H4 (cell line): ENCODE data around the gene STAC. TPM values are rescaled to one million over a fixed set of nuclear protein-coding genes. Genes with fewer than 3 reads are reported as not detected.

Source experiments
- DNase-seq: peaks from one replicate; pipeline ENCODE4 v3.0.0-alpha.2; 2015; ENCODE audit warnings: low spot score
- total RNA-seq: library from RNA; depleted of rRNA; stranded (reverse); fragments of >200 nt; shearing (Covaris generic); gene quantifications from 2 replicates; pipeline ENCODE4 v1.2.3, GENCODE V29; 2014; rRNA removed

STAC gene, protein sequence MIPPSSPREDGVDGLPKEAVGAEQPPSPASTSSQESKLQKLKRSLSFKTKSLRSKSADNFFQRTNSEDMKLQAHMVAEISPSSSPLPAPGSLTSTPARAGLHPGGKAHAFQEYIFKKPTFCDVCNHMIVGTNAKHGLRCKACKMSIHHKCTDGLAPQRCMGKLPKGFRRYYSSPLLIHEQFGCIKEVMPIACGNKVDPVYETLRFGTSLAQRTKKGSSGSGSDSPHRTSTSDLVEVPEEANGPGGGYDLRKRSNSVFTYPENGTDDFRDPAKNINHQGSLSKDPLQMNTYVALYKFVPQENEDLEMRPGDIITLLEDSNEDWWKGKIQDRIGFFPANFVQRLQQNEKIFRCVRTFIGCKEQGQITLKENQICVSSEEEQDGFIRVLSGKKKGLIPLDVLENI
- 4.4 and 5.2 TPM in 2 replicates for total RNA-seq

DNA sequence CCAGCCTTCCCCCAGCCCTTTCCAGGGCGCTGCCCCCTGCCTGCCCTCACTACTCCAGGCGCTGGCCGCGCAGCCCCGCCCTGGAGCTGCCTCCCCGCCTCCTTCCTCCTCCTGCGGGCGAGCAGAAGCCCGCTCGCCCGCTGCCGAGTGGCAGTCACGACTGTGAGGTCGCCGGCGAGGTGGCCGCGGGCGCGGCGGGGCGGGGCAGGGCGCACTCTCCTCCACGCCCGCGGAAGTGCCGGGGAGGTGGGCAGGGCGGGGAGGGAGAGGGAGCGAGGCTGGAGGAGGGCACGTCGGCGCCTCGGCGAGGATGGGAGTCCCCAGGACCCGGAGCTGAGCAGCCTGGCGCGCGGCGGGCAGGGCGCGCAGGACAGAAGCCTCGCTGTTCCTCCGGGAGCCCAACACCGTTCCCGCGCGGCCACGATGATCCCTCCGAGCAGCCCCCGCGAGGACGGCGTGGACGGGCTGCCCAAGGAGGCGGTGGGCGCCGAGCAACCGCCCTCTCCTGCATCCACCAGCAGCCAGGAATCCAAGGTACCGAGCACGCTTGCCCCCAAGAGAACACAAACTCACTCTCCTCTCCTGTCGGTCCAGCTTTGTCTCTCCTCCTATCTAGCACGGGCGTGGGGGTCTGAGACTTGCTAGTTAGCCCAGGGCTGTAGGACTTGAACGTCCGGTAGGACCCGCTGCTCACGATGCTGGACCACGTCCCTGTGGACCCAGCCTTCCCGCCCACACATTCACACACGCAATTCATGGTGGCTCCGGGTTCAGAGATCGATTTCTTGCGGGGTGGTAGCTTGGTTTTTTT is at the start of gene STAC:
Gene STAC, plus strand, starts transcription at position 284 of the 811 bp plus-strand sequence. Its CDS starts 140 bp downstream, at position 424.
- peak; percentile 29 for DNase-seq

DNA sequence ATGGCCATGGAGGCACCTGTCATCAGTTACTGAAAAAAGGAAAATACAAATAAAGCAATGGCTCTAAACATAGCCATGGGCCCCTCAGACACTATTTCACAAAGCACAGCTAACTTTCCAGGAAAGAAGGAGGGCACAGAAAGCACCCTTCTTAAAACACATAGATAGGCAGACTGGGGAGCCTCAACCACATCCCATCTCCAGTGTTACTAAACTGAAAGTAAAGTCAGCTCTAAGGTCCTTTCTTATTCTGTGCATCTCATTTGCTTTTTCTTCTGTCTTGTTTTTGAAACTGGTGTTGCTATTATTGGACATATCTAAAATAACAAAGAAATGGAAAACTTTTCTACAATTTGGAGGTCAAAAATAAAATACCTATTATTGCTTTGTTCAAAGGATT is 48.2 kb upstream of the STAC start:
- no peak for DNase-seq

DNA sequence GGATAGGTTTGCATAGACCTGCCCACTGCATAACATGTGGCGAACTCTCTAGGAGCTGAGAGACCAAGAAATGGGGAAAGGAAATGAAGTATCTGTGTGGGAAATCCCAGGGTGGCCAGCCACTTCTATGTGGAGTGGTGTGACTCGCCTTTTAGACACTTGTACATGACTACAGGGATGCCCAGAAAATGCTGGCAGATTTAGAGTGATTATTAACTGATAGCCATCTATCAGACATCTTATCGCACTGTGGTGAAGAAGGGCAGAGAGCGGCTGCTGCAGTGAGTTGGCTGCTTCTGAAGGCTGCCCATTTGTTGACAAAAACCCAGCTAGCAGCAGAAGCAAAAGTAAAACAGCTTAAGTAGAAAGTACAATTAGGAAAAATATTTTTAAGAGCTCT is 18.1 kb upstream of the STAC start:
- no peak for DNase-seq

DNA sequence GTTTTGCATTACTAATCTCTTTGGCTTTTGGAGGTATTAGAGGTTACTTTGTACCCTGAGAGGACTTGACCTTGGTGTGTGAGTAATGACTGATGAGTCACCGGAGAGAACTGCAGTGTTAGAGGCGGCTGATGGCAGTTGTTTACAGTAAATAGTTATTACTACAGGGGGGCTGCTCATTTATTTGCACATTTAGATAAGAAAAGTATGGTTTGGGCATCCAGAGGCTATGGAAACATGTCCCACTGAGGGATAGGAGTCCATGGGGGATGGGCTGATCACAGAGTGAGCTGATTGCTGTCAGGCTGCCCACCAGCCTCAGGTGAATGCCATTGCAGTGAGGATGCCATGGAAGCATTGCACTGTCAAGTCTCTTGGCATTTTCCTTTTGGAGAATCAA is 17.3 kb upstream of the STAC start:
- peak; percentile 53 for DNase-seq

DNA sequence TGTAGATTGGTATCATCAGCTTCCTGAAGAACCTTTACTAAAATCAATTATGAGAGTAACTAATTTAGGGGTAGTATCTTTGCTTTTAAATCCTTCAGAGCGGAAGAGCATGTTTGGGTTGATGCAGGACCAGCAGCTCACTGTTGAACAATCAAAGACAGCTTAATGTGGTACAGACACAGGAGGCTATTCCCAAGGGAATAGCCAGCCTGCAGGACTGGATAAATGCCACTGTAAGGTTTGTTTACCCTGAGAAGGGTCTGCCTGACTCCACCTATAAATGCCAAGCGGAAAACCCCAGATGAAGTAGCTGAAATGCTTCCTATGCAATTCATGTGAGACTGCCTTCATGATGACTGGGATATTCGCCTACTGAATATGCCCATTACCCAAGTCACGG is 16.0 kb upstream of the STAC start:
- peak; percentile 4 for DNase-seq

DNA sequence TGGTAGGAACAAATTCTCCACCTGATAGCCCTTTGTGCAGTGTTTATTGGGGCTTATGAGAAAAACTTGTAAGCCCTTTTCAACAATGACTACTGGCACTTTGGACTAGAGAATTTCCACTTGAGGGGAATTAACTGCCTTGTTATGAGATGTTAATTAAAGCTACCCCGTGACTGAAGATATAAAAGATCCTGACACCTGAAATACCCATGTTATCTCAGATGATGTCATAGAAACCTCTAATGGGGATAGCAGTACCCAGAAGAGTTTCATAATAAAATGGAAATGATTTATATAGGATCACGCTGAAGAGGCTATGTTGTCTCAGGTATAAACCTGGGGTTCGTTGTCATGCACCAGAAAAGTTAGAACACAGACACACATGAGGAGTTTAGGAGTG is 14.5 kb upstream of the STAC start:
- DNase-seq: no peak

DNA sequence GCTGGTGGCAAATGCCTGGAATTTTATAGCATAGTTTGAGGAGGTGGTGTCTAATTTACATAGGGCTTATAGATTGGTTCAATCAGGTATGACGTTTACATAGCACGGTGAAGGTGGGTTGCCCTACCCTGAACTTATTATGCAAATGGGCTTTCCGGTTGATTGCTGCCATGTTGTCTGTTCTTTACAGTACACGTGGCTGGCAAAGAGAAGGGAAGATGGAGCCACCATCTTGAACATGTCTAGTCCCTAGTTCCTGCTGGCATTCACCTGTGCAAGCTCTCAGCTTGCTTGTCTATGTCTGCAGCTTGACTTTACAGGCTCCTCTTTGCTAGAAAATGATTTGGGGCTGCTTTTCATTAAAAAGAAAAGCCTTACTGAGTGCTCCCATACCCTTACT is 14.0 kb upstream of the STAC start:
- no peak for DNase-seq

DNA sequence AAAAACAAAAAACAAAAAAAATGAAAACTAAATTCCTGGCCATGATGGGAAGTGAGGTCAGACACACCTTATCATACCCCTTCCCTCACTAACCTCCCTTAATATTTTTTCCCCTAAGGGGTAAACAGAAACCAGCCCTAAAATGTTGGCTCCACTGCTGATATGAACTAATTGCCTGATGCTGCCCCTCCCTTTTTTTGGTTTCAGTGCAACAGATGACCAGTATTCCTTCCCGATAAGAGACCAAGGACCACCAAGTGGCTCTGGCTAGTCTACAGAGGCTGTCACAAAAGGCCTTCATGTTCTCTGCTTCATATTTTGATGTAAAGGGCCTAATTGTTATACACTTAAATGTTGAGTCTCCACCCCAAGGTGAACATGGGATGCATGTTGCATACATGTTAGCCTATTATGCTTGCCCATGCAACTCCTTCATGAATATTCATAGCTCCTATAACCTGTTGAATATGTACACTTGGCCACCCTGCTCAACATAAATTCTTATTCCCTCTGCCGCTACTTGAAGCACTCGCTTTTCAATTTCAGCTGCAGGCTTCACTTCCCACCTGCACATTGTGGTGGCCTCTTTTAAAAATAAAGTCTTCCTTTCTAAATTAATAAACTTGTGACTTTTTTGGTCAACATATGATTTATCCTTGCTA is 12.3 kb upstream of the STAC start:
- DNase-seq: no peak

DNA sequence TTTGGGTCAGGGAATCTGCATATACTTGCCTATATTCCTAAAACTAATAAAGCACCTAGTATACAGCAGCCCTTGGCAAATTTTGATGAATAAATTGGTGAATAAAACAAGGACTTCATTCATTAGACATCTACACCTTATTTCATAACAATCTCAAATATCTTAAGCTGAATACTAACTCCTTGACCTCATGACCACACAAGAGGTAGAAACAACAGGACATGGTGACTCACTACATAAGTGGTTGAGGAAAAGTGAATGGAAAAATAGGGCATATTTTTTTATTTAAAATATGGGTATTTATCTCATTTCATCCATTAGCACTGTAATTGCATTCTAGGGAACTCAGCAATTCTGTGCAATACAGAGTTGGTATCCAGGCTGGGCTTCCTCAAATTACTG is 7.8 kb upstream of the STAC start:
- peak; percentile 44 for DNase-seq

DNA sequence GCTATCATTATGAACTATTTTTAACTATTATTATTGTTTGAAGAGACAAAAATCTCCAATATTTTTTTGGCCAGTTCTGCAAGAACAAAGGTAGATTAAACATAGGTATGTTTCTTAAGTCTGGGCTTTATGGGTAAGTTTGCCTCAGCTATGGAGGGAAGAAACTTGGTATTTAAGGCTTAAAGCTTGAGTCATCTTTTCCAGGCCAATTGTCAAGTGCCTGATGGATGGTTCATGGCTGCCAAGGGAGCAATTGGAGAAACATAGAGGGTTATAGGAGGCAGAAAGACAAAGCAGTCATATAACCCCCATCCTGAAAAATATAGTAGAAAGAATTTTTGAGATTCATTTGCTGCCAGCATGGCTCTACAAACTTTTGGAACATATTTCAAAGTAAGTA is 7.2 kb upstream of the STAC start:
- no peak for DNase-seq

DNA sequence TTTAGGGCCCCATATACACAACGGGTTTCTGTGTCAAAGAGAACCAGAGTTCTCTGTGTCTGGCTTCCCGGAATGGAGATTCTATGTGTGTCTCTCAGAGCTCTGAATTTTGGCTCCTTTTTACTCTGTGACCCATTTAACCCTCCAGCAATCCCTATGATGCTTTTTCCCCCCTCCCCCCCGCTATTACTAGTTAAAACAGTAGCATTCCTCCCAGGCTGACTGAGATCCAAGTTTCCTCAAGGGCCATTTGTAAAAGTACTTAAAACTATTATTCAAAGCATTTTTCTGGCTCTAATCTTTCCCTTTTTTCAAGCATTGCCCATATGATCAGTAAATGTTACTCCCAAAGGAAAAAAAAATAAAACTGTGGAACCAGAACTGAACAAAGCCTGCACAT is 6.6 kb upstream of the STAC start:
- DNase-seq: no peak

DNA sequence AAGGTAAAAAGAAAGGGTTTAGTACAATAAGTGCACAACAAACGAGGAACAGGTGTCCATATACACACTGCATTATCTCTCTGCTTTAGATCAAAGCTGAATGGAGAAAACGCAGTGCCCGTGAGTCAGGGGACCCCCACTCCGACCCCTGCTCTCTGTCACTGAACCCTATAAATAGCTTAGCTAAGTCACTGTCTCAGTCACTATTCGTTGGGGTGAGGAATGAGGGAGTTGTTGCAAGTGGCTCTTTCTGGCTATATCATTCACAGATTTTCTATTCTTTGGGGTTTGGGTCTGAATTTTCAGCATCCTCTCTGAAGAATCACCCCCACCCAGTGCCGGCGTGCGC is 458 bp upstream of the STAC start:
- no peak for DNase-seq

DNA sequence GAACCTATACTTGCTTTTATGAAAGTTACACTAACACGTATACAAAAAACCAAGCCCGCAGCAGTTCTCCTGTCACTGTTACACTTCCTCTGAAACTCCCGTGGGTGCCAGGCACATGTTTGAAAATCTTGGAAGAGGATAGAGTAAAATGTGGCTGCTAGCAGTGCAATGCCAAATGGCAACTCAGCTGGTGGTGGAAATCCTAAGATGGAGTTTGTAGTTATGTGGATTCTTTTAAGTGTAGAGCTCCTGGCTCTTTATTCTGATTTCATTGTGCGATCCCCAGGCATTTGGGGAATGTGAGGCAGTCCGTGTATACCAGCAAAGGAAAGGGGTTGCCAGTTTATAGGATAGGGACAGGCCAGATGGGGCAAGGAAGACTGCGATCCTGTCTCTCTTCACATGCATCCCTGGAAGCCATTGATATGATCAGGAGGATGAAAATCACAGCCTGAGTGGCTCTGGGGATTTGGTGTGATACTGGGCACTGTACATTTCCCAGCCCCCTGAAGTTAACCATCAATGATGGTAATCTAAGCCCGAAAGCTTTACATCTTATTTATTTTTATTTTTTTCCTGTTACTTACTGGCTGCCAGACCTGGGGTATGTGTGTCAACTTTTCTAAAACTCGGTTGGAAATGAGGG is 1.1 kb downstream of the STAC start:
- DNase-seq: no peak

DNA sequence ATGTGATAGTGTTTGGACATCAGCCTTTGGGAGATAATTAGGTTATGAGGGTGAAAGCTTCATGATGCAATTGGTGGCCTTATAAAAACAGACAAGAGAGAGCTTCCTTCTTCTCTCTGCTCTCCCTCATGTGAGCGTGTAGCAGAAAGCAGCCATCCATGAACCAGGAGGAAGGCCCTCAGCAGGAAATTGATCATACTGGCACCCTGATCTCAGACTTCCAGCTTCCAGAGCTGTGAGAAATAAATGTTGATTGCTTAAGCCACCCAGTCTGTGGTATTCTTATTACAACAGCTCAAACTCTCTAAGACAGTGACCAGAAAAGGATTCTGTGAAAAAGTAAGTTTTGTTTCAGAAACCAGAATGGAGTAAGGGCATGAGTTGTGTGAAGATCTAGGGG is 13.3 kb downstream of the STAC start:
- DNase-seq: no peak

DNA sequence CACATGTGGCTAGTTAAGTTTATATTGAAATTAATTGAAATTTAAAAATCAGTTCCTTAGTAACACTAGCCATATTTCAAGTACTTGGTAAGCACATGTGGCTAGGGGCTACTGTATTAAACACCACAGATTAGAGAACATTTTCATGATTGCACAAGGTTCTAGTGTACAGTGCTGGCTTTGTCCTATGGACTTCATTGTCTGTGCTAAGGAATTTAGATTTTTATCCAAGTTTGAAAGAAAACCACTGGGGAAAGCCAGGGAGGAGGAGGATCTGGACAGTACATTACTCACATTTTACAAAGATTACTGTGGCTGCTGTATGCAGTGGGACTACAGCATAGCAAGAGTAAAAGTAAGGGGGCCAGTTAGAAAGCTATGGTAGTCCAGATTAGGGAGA is 13.9 kb downstream of the STAC start:
- no peak for DNase-seq

DNA sequence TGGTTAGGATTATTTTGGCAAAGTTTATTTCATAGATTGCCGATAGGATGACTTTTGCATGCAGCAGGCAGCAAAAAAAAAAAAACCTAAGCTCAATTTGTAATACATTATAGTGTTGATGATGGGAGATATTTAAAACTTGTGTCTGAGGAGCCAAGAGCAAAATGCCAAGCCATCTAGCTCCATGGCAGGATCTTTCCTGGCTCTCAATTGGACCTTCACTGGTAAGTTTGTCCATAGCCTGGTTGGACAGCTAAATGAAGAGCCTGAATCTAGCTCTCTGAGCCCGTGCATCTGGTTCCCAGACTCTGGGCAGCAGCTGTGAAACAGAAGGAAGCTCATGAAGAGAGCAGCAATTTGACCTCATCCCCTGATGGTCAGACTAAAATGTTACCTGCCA is 17.5 kb downstream of the STAC start:
- DNase-seq: no peak

DNA sequence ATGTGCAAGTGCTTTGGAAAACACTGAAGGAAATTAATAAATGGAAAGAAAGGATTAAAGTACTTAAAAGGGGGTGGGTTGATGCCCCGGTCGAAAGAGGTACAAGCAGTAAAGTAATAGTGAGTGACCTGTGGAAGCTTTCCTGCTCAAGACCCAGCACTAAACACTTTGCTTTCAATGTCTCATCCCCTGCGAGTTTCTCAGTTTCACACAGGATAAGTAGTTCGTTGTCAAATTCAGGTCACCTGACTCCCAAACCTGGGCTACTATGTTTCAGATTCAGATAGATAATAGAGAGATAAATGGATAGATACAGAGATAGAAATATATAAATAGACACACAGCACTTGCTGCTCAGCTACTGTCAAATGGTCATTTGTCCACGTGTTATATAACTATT is 19.6 kb downstream of the STAC start:
- no peak for DNase-seq

DNA sequence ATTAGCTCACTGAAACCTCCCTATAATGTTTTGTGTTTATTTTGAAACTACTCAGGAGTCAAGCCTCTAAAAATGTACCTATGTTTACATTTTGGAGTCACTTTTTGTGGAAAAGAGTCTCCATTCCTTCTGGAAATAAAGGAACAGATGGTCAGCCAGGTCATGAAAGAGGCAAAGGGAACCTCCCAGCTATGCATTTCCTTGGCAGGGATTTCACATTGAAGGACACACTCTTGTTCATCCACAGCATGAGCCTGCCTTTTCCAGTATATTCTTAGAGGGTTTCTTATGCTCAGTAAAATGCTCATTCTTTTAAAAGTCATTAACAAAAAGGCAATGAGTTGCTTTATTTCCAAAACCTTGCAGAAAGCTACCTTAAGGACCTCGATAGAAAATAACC is 20.8 kb downstream of the STAC start:
- DNase-seq: no peak

DNA sequence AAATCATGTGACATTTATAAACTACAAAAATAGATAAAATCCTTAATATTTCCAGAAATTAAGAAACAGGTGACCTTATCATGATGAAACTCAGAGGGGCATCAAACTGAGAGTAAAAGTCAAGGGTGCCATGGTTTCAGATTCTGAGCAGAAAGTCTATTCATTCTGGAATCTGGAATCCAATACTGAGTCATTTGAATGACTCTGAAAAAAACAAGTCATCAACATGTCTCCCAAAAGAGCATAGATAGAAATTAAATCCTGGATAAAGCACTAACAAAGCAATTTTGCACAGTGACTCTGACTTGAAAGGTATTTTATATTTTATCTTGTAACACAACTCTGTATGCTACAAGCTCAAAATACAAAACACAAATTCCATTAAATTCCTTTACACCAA is 23.4 kb downstream of the STAC start:
- DNase-seq: no peak

DNA sequence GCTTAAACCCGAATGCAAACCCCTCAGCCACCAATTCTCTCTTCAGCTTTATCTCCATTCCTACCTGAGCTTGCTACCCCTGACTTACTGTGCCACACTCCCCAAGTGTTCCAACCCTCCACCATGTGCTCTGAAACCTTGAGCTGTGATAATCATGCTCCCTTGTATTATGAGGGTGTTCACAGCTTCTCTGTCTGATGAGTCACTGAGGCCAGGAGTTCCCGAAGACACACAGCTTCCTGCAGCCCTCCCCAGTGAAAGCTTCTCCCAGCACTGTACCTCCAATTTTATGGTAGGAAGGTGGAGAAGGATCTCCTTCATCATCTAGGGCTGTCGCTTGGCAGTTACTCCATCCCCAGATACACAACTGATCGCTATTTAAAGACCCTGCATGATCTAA is 24.9 kb downstream of the STAC start:
- no peak for DNase-seq

DNA sequence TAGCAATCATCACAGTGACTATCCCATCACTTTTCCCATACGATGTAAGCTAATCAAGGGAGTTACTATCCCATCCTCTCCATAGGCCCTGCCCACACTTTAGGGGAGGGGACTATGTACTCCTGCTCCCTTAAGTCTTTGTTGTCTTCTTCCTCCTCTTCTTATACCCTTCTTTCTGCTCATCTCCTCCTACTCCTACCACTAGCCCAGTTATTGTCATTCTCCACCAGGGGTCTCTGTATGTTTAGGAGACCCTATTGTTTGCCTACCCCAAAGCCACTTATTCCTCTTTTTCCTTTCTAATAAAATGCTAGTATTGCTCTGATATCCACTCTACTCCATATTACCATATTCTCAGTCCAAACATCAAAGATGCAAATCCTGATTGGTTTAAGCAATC is 27.8 kb downstream of the STAC start:
- DNase-seq: no peak

DNA sequence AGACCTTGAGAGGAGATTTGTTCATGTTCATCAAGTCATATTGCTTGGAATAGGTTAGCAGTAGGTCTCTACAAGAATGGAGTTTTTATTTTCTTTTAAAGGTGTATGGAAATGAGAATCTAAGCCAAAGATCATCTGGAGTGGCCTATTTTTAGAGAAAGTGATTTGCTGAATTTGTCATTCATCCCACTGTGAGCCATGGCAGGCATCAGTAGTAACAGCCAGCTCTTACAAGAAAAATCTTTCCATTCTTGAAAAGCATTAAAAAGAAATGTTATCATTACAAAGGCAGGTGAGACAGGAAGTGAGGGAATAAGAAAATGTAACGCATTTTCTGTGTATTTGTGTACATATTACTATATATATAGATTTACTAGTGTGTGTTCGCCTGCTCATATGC is 29.6 kb downstream of the STAC start:
- DNase-seq: no peak
